HG03432 (cell line): ENCODE data around the gene BMPR1B.

Source experiments
- ATAC-seq: cut with Tn5 transposase; IDR thresholded peaks from one replicate; pipeline ENCODE4 v1.9.1; 2021; ENCODE audit warnings: mild to moderate bottlenecking, moderate library complexity; ENCODE audit not compliant: unreplicated experiment

BMPR1B gene

DNA sequence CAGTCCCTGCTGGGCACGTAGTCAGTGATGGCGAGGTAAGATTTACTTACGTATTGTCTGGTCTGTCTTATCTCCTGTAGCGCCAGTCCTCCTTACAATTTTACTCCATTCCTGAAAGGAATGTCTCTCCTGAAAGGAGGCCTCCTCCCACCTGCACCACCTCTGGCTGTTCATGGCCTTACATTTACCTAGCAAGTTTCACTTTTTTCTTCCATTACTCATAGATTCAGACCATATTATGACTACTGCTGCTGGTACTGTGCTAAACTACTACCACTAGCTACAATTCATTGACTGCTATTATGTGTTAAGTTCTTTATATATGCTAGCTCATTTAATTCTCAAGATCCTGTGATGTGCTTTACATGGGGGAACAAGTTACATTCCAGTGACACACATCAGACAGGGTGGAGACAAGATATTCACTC lies 189.9 kb downstream of the BMPR1B start:
- ATAC-seq: no peak

DNA sequence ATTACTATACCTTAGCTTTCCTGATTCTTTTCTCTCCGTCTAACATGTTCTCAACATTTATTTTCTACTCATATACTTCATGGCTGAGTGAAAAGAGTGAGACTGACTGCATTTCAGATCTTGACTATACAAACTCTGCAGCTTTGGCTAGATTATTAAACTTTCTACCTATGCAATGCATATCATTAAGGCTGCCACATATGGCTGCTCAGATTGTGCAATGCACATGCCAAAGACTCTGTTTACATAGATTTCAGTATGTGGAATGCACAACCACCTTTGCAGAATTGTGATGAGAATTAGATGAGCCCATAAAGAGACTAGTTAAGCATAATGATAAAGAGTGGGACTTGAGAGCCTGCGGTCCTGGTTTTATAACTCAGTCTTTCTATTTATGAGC lies 196.5 kb downstream of the BMPR1B start:
- ATAC-seq: no peak

- ATAC-seq: no peak
Measured at GRCh38 chr4:94957030-94957429, 199.3 kb downstream of the BMPR1B start.

DNA sequence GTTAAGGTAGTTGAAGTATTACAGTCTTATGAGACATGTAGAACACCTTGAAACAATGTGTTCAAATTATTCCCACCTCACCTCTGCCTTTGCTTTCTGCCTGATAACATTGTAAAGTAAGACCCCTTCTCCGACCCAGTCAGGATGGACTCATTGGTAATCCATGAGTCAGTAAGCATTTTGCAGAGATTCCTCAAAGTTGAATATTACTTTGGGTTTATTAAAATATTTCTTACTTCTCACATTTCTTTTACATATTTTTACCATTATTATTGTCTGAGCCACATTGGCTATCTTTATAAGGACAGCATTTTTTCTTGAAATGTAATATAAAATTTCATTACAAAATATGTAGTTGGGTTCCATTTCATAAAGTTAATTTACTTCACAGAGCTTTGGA lies 201.6 kb downstream of the BMPR1B start:
- no peak for ATAC-seq

- no peak for ATAC-seq
Measured at GRCh38 chr4:94960708-94961107, 203.0 kb downstream of the BMPR1B start.

GRCh38 chr4:94961420-94961819 lies 203.7 kb downstream of the BMPR1B start:
- no peak for ATAC-seq

GRCh38 chr4:94962484-94962883 lies 204.7 kb downstream of the BMPR1B start:
- no peak for ATAC-seq

DNA sequence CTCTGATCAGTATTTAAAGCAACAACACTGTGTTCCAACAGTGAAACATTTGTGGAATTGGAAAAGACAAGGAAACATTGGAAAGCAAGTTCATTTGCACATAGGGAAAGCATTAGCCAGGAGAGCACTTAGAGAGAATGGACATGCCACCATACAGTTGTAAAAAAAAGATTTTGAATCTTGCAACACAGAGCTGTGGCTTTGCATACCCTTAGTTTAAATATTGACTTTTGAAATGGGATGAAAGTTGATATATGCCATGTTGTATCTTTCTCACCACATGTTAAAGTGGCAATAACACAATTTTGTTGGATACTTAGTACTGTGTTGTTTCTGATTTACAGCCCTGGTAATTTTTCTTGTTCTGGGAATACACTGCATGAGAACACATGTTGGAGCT lies 208.1 kb downstream of the BMPR1B start:
- ATAC-seq: no peak

GRCh38 chr4:94968493-94968892 lies 210.7 kb downstream of the BMPR1B start:
- ATAC-seq: no peak

GRCh38 chr4:94970650-94971049 lies 212.9 kb downstream of the BMPR1B start:
- ATAC-seq: no peak

DNA sequence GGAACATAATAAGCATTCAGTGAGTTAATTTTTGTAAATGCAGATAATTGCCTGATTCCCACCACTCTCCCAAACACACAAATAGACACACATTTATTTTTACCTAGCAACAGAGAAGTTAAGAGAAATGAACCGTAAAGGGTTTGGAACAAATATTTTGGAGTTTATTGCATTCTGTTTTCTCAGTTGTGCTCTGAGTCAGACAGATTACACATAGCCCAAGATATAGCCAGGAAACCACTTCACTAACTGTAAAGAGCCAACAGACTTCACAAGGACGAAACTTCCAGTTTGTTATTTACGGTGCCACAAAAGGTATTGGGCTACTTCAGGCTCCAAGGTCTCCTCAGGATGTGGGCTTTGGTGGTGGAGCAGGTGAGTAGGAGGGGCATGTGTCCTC lies 217.0 kb downstream of the BMPR1B start:
- no peak for ATAC-seq

DNA sequence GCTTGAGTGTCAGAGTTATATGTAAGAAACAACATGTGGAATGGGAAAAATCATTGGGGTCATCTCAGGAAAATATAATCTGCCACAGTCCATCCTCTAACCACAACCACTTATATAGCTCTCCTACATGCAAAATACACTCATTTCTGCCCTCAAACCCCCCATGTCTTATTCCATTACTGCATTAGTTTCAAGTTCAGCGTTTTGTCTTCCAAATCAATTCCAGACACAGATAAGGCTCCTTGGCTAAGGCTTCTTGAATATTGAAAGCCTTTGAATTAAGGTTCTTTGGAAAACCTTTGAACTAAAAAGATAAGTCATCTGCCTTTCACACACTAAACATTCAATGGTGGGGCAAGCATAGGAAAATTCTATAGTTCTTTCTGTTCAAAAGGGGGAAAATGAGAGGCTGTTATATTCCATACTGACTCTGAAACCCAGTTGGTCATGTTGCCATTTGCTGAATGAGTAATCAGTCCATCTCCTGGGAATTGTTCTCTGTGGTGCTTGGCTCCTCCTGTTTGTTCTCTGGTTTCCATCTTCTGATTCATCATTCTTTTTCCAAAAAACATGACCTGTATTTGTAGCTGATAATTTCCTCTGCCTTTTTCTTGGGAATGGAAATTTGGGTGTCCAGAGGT lies 218.7 kb downstream of the BMPR1B start:
- no peak for ATAC-seq

DNA sequence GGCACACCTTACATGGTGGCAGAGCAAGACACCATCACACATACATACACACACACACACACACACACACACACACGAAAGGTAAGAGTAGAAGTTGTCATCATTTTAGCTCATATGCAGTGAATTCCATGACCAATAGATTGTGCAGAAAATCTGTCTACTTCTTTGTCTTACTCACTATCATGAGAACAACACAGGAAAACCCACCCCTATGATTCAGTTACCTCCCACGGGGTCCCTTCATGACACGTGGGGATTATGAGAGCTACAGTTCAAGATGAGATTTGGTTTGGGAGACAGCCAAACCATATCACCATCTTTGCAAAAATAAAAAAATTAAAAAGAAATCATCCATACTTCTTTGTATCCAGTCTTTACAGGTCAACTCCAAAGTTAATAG lies 221.1 kb downstream of the BMPR1B start:
- no peak for ATAC-seq

DNA sequence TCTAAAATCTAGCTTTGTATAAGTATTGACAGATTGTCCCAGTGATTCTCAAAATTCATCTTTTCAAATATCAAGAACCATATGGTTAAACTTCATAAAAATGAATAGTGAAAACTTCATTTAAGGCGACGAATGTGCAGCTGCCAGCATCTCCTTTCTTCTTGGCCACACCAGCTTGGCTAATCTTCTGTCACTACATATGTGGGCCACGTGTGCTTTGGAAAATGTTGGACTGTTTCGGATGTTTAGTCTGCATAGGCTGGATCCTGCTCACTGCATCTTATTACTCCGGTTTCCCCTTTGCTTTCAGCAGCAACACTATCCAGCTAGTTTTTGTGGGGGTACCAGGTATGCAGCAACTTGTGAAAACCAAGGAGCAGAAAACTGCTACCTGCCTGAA lies 221.9 kb downstream of the BMPR1B start:
- ATAC-seq: no peak

GRCh38 chr4:94995684-94996394 lies 238.1 kb downstream of the BMPR1B start:
- peak; percentile 58 for ATAC-seq

GRCh38 chr4:95000076-95000648 lies 242.4 kb downstream of the BMPR1B start:
- ATAC-seq: no peak

DNA sequence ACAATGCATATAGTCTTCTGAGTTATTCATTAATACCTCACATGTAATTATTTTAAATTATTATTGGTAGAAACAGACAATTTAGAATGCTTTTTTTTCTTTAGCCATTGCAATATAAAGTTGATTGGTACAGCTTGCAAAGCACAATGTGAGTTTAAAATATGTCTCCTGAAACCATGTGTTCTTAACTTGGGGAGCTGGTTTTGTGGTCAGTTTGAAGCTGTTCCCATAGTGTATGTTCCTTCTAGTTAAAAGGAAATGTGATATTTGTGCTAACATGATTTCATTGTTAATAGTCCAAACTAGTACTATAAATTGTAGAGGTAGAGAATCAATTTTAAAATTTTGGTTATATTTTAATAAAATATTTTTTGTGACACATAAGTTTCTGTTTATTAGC lies 247.2 kb downstream of the BMPR1B start:
- no peak for ATAC-seq

GRCh38 chr4:95007998-95008397 lies 250.2 kb downstream of the BMPR1B start:
- no peak for ATAC-seq

- ATAC-seq: no peak
Measured at GRCh38 chr4:95013236-95013635, 255.5 kb downstream of the BMPR1B start.

DNA sequence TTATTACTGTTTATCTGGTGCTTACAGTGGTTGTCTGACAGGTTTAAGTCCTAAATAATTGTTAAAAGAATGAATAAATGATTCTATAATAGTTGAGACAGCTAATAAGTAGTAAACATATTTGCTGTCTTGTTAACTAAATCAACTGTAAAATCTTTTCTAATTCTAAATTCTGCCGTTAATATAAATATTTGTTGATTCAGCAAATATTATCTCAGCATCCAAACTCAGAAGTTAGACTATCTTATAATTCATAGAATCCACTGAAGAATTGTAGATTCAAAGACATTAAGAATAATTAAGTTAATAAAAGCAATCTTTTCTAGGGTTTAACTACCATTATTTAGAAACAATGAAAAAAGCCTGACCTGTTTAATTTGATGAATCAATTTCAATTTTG lies 256.3 kb downstream of the BMPR1B start:
- ATAC-seq: no peak

GRCh38 chr4:95017305-95018064 lies 259.7 kb downstream of the BMPR1B start:
- ATAC-seq: no peak

GRCh38 chr4:95018785-95019184 lies 261.0 kb downstream of the BMPR1B start:
- ATAC-seq: no peak
